Natural killer cell (primary cell): ENCODE measurements around the gene SPSB4. TPM values are rescaled to one million over a fixed set of nuclear protein-coding genes. Genes with fewer than 3 reads are reported as not detected.
A peak's percentile ranks its signal among the peaks of the same experiment; 100 is the strongest.

Source experiments
- ATAC-seq, 3 donors: fragments of 150-1000 bp in 2 of 3; fragments of 200-7000 bp in 1 of 3; cut with Tn5 transposase; 1 replicate in 1 of 3; 2 replicates in 2 of 3; pipeline ENCODE4 v1.10.0; 2021; ENCODE audit warnings: mild to moderate bottlenecking in 2 of 3, moderate library complexity in 2 of 3
- DNase-seq, 2 donors: peaks; one replicate each; pipeline versions ENCODE4 v3.0.0 to v3.0.0-alpha.2; 2013 to 2021; ENCODE audit warnings: mixed read lengths in 1 of 2
- H3K27ac ChIP-seq: one replicate; pipeline ENCODE4 v1.5.1; 2013; ENCODE audit warnings: mild to moderate bottlenecking, low read length
- H3K27me3 ChIP-seq: one replicate; pipeline ENCODE4 v1.6.1; 2013; ENCODE audit warnings: low read length; ENCODE audit not compliant: control insufficient read depth, insufficient read depth
- H3K36me3 ChIP-seq: one replicate; pipeline ENCODE4 v1.6.1; 2013; ENCODE audit warnings: low read length; ENCODE audit not compliant: control insufficient read depth, insufficient read depth
- H3K4me1 ChIP-seq: one replicate; pipeline ENCODE4 v1.6.1; 2013; ENCODE audit warnings: low read length; ENCODE audit not compliant: control insufficient read depth, insufficient read depth
- H3K4me3 ChIP-seq: one replicate; pipeline ENCODE4 v1.5.1; 2013; ENCODE audit warnings: low read length
- H3K9me3 ChIP-seq: one replicate; pipeline ENCODE4 v1.6.1; 2013; ENCODE audit warnings: low read length; ENCODE audit not compliant: control insufficient read depth, insufficient read depth
- H3K27ac Mint-ChIP-seq, 2 donors: one replicate each; pipeline ENCODE4 v1.8.0; 2022; ENCODE audit warnings: mild to moderate bottlenecking in 2 of 2, mixed read lengths in 2 of 2, moderate library complexity in 1 of 2
- H3K27me3 Mint-ChIP-seq, 2 donors: one replicate each; pipeline ENCODE4 v1.8.0; 2022; ENCODE audit warnings: low read depth in 2 of 2, mixed read lengths in 2 of 2
- H3K36me3 Mint-ChIP-seq: one replicate; pipeline ENCODE4 v1.8.0; 2022; ENCODE audit warnings: mixed read lengths
- H3K4me1 Mint-ChIP-seq, 2 donors: one replicate each; pipeline ENCODE4 v1.8.0; 2022; ENCODE audit warnings: mixed read lengths in 2 of 2
- H3K4me3 Mint-ChIP-seq: one replicate; pipeline ENCODE4 v1.8.0; 2022; ENCODE audit warnings: mild to moderate bottlenecking, moderate library complexity, mixed read lengths
- H3K9me3 Mint-ChIP-seq, 2 donors: one replicate each; pipeline ENCODE4 v1.8.0; 2022; ENCODE audit warnings: mixed read lengths in 2 of 2
- CTCF ChIP-seq: fragments of 200-600 bp; IDR thresholded peaks from one replicate; pipeline ENCODE4 v1.8.0; 2022; ENCODE audit warnings: antibody characterized with exemption
- WGBS: methylation state at CpG from one replicate; pipeline ENCODE4 v1.1.7; 2013; ENCODE audit warnings: missing lambda C conversion rate; ENCODE audit not compliant: insufficient coverage; 5-methylcytosine and 5-hydroxymethylcytosine counted together
- intact Hi-C: fragments of 100-400 bp; cut with micrococcal nuclease; formaldehyde crosslinking; loops from one replicate; pipeline ENCODE4 v1.14.2; 2022
- total RNA-seq, 4 donors: library from RNA; stranded (reverse); fragments of 120-200 nt in 1 of 4; gene quantifications; one replicate each; pipeline versions ENCODE4 v1.2.3 to v1.2.4, GENCODE V29; 2013 to 2022

The SPSB4 gene
- total RNA-seq, 3 donors from 2014 or later (not counting 1 experiment from before 2014, with no cell fraction given) = not detected

- Histone ChIP-seq H3K9me3 (no peaks in the 10 kb centered on the region), H3K36me3 (no peaks in the 10 kb centered on the region), H3K4me3 (no peak overlapping the region), H3K4me1 (no peaks in the 10 kb centered on the region), H3K27me3 (peaks cover 8% of the 10 kb centered on the region), H3K27ac (no peak overlapping the region)
- intact Hi-C loops = loop anchor here (1.0 to 10.0 kb wide), 4 partner anchors 181 to 294 kb away; no protein-coding TSS in a partner anchor
- no peaks in the 10 kb centered on the region for H3K36me3 Mint-ChIP-seq
- H3K9me3 Mint-ChIP-seq = no peaks in the 10 kb centered on the region
- H3K27ac Mint-ChIP-seq = no peak overlapping the region
- 4% methylated on average over 9 of the region's 11 CpGs for WGBS
- TF ChIP-seq CTCF = peak; percentile 95
- peak; percentile 95 to 96 for DNase-seq
- no peak overlapping the region for H3K4me3 Mint-ChIP-seq
- peak; percentile 99 to 100 (median 100) for ATAC-seq
- H3K4me1 Mint-ChIP-seq = peaks cover 8 to 10% of the 10 kb centered on the region in 2 donors
- peaks cover 23 to 33% of the 10 kb centered on the region in 2 donors for H3K27me3 Mint-ChIP-seq
Observed at GRCh38 chr3:141192345-141192744, 141.2 kb downstream of the SPSB4 start.

- H3K27me3 Mint-ChIP-seq = peaks cover 27 to 42% of the 10 kb centered on the region in 2 donors
- no peaks in the 10 kb centered on the region for H3K36me3 ChIP-seq
- no peak for DNase-seq
- H3K9me3 ChIP-seq = no peaks in the 10 kb centered on the region
- no peak overlapping the region for H3K27ac ChIP-seq
- H3K4me3 ChIP-seq = no peak overlapping the region
- peaks cover 8 to 10% of the 10 kb centered on the region in 2 donors for H3K4me1 Mint-ChIP-seq
- H3K27me3 ChIP-seq = peaks cover 8% of the 10 kb centered on the region
- no peak for TF ChIP-seq CTCF
- no peak overlapping the region for H3K4me3 Mint-ChIP-seq
- no peaks in the 10 kb centered on the region for H3K9me3 Mint-ChIP-seq
- intact Hi-C loops = loop anchor here (10.0 kb wide), 1 partner anchor 268 kb away; no protein-coding TSS in a partner anchor
- no peak overlapping the region for H3K27ac Mint-ChIP-seq
- H3K36me3 Mint-ChIP-seq = no peaks in the 10 kb centered on the region
- H3K4me1 ChIP-seq = no peaks in the 10 kb centered on the region
- 59% methylated on average over 13 of the region's 13 CpGs for WGBS
- ATAC-seq = no peak
Observed at GRCh38 chr3:141193066-141193830, 142.1 kb downstream of the SPSB4 start.

Other genes starting within 250 kb of the SPSB4 start
- 100 to 1,000 TPM; 107 to 127 (median 126) TPM for gene SLC25A36, start 109.5 kb upstream of the SPSB4 start, total RNA-seq
- 10 to 100 TPM; 13.0 to 32.4 (median 21.7) TPM for gene PXYLP1, start 180.5 kb downstream of the SPSB4 start, total RNA-seq